Fibroblast of lung (primary cell): ENCODE results near the gene SLC11A2.

Experiments
- CTCF ChIP-seq, 2 donors: IDR thresholded peaks in 1 of 2; conservative IDR thresholded peaks in 1 of 2; 1 replicate in 1 of 2; 2 replicates in 1 of 2; pipeline ENCODE4 v1.5.1; 2011 to 2012; ENCODE audit warnings: low read length in 2 of 2, control low read depth in 1 of 2, inconsistent platforms in 1 of 2, low read depth in 1 of 2, mild to moderate bottlenecking in 1 of 2
- EZH2 ChIP-seq: IDR thresholded peaks from 2 replicates; pipeline ENCODE4 v1.5.1; 2012; ENCODE audit warnings: low read length, control low read depth, mild to moderate bottlenecking; ENCODE audit errors: missing control alignments

- TF ChIP-seq EZH2 (no peak), CTCF (conservative IDR thresholded peaks at IDR 0.05 in 1 of 2, IDR thresholded peaks at IDR 0.05 in 1 of 2; ENCODE audit: low read depth in 1 of 2, low read length in 2 of 2) (no peak)
Measured at GRCh38 chr12:51071663-51072062, 45.5 kb upstream of the SLC11A2 start.
